Neural cell (in vitro differentiated cells): ENCODE results near the gene KIAA1614. TPM values are rescaled to one million over a fixed set of nuclear protein-coding genes. Genes with fewer than 3 reads are reported as not detected.

ENCODE experiments used
- H2AFZ ChIP-seq: fragments of 200-600, 300-800 bp; sonication (generic), shearing (Covaris generic); 2 replicates; pipeline ENCODE4 v1.6.0; 2014; ENCODE audit warnings: low read depth, mild to moderate bottlenecking, antibody characterized with exemption, low read length, moderate library complexity
- H3F3A ChIP-seq: fragments of 200-600 bp; shearing (Covaris generic); 2 replicates; pipeline ENCODE4 v1.6.1; 2016; ENCODE audit warnings: mild to moderate bottlenecking, moderate library complexity, mixed read lengths, antibody characterized with exemption, low read length; ENCODE audit not compliant: insufficient read depth, poor library complexity, severe bottlenecking
- H3K27ac ChIP-seq: fragments of 200-600, 300-800 bp; sonication (generic), shearing (Covaris generic); 2 replicates; pipeline ENCODE4 v1.5.1; 2014; ENCODE audit warnings: mild to moderate bottlenecking, low read length, moderate library complexity
- H3K27me3 ChIP-seq: fragments of 300-800, 200-600 bp; sonication (generic), shearing (Covaris generic); 2 replicates; pipeline ENCODE4 v1.6.0; 2014; ENCODE audit warnings: mild to moderate bottlenecking, low read depth, low read length, moderate library complexity; ENCODE audit not compliant: insufficient read depth
- H3K36me3 ChIP-seq: fragments of 300-800, 200-600 bp; sonication (generic), shearing (Covaris generic); 2 replicates; pipeline ENCODE4 v1.5.1; 2014; ENCODE audit warnings: mild to moderate bottlenecking, antibody characterized with exemption, low read length, moderate library complexity; ENCODE audit not compliant: insufficient read depth
- H3K4me2 ChIP-seq: fragments of 300-800, 200-600 bp; sonication (generic), shearing (Covaris generic); 2 replicates; pipeline ENCODE4 v1.6.0; 2014; ENCODE audit warnings: mild to moderate bottlenecking, low read length
- H3K4me3 ChIP-seq: fragments of 300-800, 200-600 bp; sonication (generic), shearing (Covaris generic); 2 replicates; pipeline ENCODE4 v1.5.1; 2014; ENCODE audit warnings: mild to moderate bottlenecking, low read length, moderate library complexity
- H3K79me2 ChIP-seq: fragments of 200-600 bp; shearing (Covaris generic); replicated peaks from 2 replicates; pipeline ENCODE4 v1.6.0; 2014; ENCODE audit warnings: mild to moderate bottlenecking, low read length, moderate library complexity; ENCODE audit not compliant: insufficient read depth
- H3K9ac ChIP-seq: fragments of 300-800, 200-600 bp; sonication (generic), shearing (Covaris generic); 2 replicates; pipeline ENCODE4 v1.6.1; 2016; ENCODE audit warnings: mild to moderate bottlenecking, low read length, mixed read lengths
- H3K9me2 ChIP-seq: fragments of 200-600 bp; shearing (Covaris generic); 2 replicates; pipeline ENCODE4 v1.6.1; 2016; ENCODE audit warnings: mild to moderate bottlenecking, low read length, mixed read lengths; ENCODE audit not compliant: insufficient read depth
- H3K9me3 ChIP-seq: fragments of 200-600, 300-800 bp; sonication (generic), shearing (Covaris generic); 2 replicates; pipeline ENCODE4 v1.6.1; 2016; ENCODE audit warnings: mild to moderate bottlenecking, mixed run types, low read length, moderate library complexity, mixed read lengths
- H4K20me1 ChIP-seq: fragments of 200-600 bp; shearing (Covaris generic); 2 replicates; pipeline ENCODE4 v1.6.1; 2016; ENCODE audit warnings: mild to moderate bottlenecking, mixed run types; ENCODE audit not compliant: insufficient read depth
- CTCF ChIP-seq: fragments of 450-650 bp; IDR thresholded peaks from 2 replicates; pipeline ENCODE4 v1.5.1; 2014; ENCODE audit warnings: antibody characterized with exemption, mild to moderate bottlenecking, moderate library complexity; ENCODE audit not compliant: poor library complexity, severe bottlenecking
- EP300 ChIP-seq: fragments of 450-650 bp; conservative IDR thresholded peaks from 2 replicates; pipeline ENCODE4 v1.6.1; 2014; ENCODE audit warnings: antibody characterized with exemption, mild to moderate bottlenecking, moderate library complexity; ENCODE audit not compliant: poor library complexity, severe bottlenecking
- EZH2 ChIP-seq: fragments of 200-600, 300-800 bp; shearing (Covaris generic), sonication (generic); IDR thresholded peaks from 2 replicates; pipeline ENCODE4 v1.6.1; 2014; ENCODE audit warnings: antibody characterized with exemption, low read length, borderline replicate concordance, mild to moderate bottlenecking; ENCODE audit not compliant: insufficient read depth, poor library complexity, severe bottlenecking
- MXI1 ChIP-seq: fragments of 450-650 bp; conservative IDR thresholded peaks from 2 replicates; pipeline ENCODE4 v1.6.1; 2014; ENCODE audit warnings: antibody characterized with exemption, mild to moderate bottlenecking; ENCODE audit not compliant: poor library complexity, severe bottlenecking
- POLR2AphosphoS5 ChIP-seq: IDR thresholded peaks from 2 replicates; pipeline ENCODE4 v1.6.1; 2012
- RAD21 ChIP-seq: fragments of 450-650 bp; conservative IDR thresholded peaks from 2 replicates; pipeline ENCODE4 v1.6.1; 2014; ENCODE audit warnings: antibody characterized with exemption, mild to moderate bottlenecking, moderate library complexity
- REST ChIP-seq: IDR thresholded peaks from 2 replicates; pipeline ENCODE4 v1.6.1; 2012; ENCODE audit warnings: borderline replicate concordance
- SMC3 ChIP-seq: fragments of 450-650 bp; conservative IDR thresholded peaks from 2 replicates; pipeline ENCODE4 v1.6.1; 2014; ENCODE audit warnings: antibody characterized with exemption, mild to moderate bottlenecking, moderate library complexity; ENCODE audit not compliant: poor library complexity
- TAF1 ChIP-seq: IDR thresholded peaks from 2 replicates; pipeline ENCODE4 v1.6.1; 2012; ENCODE audit warnings: low read depth
- polyA plus RNA-seq: library from polyadenylated mRNA; depleted of rRNA; stranded (reverse); fragments of >200 nt; gene quantifications from 2 replicates; pipeline ENCODE4 v1.2.3, GENCODE V29; 2014

The KIAA1614 gene
- polyA plus RNA-seq, 1 donor from 2014 or later: 0.50 TPM

- peaks cover 4% of the 10 kb centered on the region for H3F3A ChIP-seq
- no peaks in the 10 kb centered on the region for H3K27me3 ChIP-seq
- H3K9ac ChIP-seq: no peak overlapping the region
- TF ChIP-seq TAF1 (no peak), REST (no peak), EP300 (no peak)
- H4K20me1 ChIP-seq: no peaks in the 10 kb centered on the region
- no peak overlapping the region for H2AFZ ChIP-seq
- H3K4me2 ChIP-seq: no peak overlapping the region
- H3K9me3 ChIP-seq: no peaks in the 10 kb centered on the region
- H3K9me2 ChIP-seq: no peaks in the 10 kb centered on the region
- H3K4me3 ChIP-seq: no peak overlapping the region
- peak overlapping the region; percentile 99 for H3K27ac ChIP-seq
- H3K36me3 ChIP-seq: no peaks in the 10 kb centered on the region
- no peaks in the 10 kb centered on the region for H3K79me2 ChIP-seq
Measured at GRCh38 chr1:180924939-180925338, 12.2 kb downstream of the KIAA1614 start.

- no peaks in the 10 kb centered on the region for H4K20me1 ChIP-seq
- H3K4me3 ChIP-seq: peak overlapping the region; percentile 56
- H3K27ac ChIP-seq: peak overlapping the region; percentile 99
- no peaks in the 10 kb centered on the region for H3K36me3 ChIP-seq
- no peaks in the 10 kb centered on the region for H3K9me2 ChIP-seq
- no peaks in the 10 kb centered on the region for H3K79me2 ChIP-seq
- no peaks in the 10 kb centered on the region for H3K9me3 ChIP-seq
- peak overlapping the region; percentile 81 for H3K9ac ChIP-seq
- peaks cover 4% of the 10 kb centered on the region for H3F3A ChIP-seq
- TF ChIP-seq TAF1 (no peak), EP300 (no peak), REST (no peak), SMC3 (no peak), CTCF (no peak), MXI1 (no peak), EZH2 (no peak), POLR2AphosphoS5 (no peak), RAD21 (no peak)
- no peak overlapping the region for H2AFZ ChIP-seq
- H3K4me2 ChIP-seq: peak overlapping the region; percentile 50
- no peaks in the 10 kb centered on the region for H3K27me3 ChIP-seq
Measured at GRCh38 chr1:180925471-180926051, 12.9 kb downstream of the KIAA1614 start.
